Endothelial cell of hepatic sinusoid (primary cell): ENCODE results near the gene TST.

ENCODE experiments used
- in situ Hi-C: cut with HindIII; loops from 2 replicates; pipeline ENCODE4 v1.10.0; 2017; ENCODE audit warnings: low sequenced_read_pairs

Gene TST

DNA sequence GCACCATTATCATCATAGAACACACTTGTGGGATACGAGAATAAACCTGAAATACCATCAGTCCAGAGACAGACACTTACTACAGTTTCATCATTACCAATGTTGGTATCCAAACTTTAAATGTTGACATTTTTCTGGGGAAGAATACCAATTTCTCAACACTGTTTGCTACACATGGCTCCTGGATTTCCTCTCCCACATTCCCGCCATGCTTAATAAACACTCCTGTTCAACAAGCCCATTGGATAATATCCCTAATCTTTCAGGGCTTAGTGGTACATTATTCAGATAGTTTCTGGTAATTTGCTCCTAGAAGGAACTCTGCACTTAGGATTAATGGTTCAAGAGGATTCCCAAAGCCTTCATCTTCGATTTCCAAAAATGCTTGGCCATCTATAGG is 57.6 kb downstream of the TST start:
- in situ Hi-C loops: loop anchor here (25.0 kb wide), 1 partner anchor 249 kb away; the partner anchor contains the start of gene CACNG2
